OCI-LY1 (cell line): Measurements from ENCODE around the gene GJA1.

Source experiments
- CTCF ChIP-seq: fragments of 200-600 bp; sonication (generic), shearing (Covaris generic); IDR thresholded peaks from 2 replicates; pipeline ENCODE4 v1.5.1; 2017; ENCODE audit warnings: mild to moderate bottlenecking, antibody characterized with exemption, low read length, moderate library complexity, mixed read lengths
- EZH2 ChIP-seq: fragments of 200-600 bp; sonication (generic), shearing (Covaris generic); IDR thresholded peaks from 2 replicates; pipeline ENCODE4 v1.8.0; 2017; ENCODE audit warnings: borderline replicate concordance, mixed run types, mild to moderate bottlenecking, antibody characterized with exemption, low read length, moderate library complexity, mixed read lengths

- TF ChIP-seq CTCF (no peak), EZH2 (no peak)
These were observed 63.2 kb downstream of the GJA1 start for GRCh38 chr6:121498481-121499276.
